NCI-H2081 treated with DMSO at 0.1 percent for 48 hours (cell line): ENCODE data around the gene VAPA.

ENCODE experiments used
- DNase-seq: peaks from one replicate; lab custom pipeline; 2025; lab: John Stamatoyannopoulos, UW

The VAPA gene

DNA sequence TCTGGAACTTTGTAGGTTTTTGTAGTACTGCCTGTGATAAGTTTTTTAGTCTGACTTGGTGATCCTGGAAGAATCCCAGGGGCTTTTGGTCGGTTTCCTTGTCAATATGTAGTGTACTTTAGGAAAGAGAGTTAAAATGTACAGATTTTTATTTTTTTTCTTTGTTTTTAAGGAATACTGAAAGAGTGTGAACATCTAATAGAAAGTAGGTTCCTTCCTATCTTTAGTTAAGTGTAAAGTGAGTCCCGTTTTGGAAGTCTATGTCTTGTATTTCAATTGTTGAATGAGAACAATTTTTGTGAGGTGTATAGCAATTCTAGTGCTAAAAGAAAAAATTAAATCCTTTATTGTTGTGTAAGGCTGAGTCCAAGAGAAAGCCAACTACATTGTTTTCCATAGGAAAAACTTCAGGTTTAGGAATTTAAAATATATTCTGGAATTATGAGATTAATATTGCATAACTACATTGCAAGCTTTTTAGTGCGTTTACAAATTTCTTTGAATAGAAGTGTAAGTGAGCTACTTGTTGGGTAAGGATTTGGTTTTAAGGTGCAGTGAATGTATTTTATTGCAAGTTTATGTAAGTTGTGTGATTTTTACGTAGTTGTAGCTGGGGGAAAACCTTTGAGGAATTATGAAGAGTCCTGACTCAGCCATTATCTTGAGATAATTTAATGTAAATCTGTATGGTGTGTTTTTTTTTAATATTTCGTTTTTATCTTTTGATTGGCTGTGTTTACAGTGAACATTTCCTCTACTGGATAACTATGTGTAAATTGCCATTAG, 1.7 kb downstream of the VAPA start:
- no peak for DNase-seq

GRCh38 chr18:9916077-9916639, 2.3 kb downstream of the VAPA start:
- DNase-seq: no peak

- no peak for DNase-seq
Measured at GRCh38 chr18:9916808-9917207, 3.0 kb downstream of the VAPA start.

DNA sequence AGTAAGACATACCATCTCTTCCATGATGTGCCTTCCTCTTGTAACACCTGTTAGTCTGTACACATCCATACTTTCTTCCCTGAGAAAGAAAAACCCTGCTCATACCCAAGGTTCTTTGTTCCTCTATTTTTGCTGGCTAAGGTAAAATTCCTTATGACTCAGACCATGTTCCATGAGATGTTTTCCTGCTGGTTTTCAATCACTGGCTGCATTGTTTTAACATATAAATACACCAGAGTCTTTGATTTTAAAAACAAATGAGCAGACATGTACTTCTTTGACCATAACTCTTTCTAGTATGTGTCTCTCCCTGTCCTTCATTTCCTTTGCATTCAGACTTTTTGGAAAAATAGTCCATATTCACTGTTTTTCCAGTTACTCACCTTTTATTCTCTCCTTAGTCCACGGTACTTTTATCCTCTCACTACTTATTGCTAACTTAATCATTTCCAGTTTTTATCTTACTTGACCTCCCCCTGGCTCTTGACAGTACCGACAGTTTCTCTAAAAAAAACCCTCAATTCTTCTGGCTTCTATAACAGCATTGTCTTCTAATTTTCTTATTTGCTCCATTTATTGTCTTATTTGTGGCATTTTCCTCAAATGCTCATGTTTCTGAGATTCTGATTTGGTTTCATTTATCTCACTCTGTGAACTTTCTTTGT, 4.3 kb downstream of the VAPA start:
- DNase-seq: no peak

GRCh38 chr18:9919564-9920232, 5.9 kb downstream of the VAPA start:
- no peak for DNase-seq

DNA sequence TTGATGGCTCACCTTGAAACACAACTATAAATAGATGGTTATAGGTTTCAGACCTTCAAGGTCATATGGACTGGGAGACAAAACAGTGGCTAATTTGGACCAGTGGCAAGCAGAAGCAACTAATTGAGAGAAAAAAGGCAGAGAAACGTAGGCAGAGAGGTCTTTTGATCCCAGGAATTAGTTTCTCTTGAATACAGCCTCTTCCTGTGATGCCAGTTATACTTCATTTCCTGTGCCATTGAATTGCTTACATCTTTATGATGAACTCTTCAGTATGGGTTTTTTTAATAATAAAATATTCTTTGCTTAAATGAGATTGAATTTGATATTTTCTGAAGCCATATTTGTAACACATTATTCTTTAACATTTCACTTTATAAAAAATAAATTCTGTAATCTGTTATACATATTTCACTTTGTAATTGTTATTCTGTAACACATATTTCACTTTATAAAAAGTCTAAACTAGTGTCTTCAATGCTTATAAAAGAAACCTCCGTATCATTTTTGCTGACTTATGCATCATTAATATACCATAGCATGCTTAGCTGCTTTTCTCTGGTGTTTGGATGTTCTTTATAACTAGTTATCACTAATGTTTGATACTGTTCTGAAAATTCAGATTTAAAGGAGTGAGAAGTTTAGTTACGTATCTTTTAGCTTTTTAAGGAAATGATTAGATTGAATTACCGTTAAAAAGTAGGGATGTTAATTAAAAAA, 8.9 kb downstream of the VAPA start:
- no peak for DNase-seq

DNA sequence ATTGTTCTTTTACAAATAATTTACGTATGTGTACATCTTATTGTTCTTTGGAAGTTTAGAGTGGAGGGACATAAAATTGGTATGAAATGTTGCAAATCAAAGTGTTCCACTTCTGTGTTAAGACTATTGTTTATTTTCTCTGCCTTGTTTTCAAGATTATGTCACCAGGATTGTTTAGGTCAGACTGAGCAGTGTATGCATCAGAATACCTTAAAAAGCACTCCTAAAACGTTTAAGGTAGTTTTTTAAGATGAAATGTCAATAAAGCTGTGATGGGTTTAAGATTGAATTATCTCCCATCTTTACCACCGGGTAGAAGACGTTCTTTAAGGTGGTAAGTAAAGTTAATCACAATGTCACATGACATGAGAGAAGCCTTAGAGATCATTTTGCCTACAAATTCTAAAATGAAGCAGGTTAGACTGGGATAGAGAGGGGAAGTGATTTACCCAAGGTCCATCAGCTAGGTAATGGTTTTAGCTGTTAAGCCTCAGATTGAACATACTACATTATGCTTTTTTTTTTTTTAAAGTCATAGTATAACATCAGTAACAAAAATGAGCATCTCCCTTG, 10.6 kb downstream of the VAPA start:
- no peak for DNase-seq

- no peak for DNase-seq
Measured at GRCh38 chr18:9925369-9925768, 11.6 kb downstream of the VAPA start.

DNA sequence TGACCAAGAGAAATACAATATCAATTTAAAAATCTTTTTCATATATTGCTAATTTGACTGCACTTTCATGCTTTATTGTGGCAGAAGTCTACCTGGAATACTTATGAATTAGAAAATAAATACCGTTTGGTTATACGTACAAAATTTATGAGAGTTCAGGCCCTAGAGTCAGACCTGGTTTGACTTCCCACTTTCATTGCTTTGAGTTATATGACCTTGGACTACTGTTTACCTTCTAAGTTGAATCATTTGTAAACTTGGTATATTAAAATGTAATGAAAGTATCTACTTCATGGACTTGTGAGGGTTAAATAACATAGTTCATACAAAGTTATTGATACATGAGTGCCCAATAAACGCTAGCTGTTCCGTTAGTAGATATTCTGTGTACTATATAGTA, 12.0 kb downstream of the VAPA start:
- no peak for DNase-seq

DNA sequence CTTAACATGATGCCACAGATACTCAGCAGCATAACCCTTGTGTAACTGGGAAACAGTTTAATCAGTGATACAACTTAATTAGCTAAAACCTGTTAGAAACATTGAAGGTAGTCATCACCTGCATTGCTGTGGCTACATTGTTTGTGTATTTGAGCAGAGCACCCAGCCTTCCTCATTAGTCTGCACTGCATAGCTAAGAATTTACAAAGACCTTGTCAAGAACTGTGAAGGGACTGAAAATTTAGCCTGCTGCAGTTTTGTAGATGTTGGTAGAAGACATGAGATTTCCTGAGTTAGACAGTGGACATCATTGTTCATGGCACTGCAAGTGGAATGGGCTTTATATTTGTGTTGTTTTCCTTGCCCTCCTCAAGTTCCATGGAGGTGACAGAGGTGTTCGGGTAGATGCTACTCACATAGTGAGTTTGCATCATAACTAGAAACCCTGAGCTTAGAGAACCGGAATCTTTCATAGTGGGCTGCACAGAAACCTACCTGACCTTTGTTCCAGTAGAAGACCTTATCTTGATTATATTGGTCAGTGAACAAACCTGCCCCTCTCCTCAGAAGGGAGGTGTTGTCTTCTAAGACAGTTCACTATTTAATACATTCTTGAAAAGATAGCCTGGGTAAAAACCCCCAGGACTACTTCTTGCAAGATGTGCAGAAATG, 12.5 kb downstream of the VAPA start:
- no peak for DNase-seq

DNA sequence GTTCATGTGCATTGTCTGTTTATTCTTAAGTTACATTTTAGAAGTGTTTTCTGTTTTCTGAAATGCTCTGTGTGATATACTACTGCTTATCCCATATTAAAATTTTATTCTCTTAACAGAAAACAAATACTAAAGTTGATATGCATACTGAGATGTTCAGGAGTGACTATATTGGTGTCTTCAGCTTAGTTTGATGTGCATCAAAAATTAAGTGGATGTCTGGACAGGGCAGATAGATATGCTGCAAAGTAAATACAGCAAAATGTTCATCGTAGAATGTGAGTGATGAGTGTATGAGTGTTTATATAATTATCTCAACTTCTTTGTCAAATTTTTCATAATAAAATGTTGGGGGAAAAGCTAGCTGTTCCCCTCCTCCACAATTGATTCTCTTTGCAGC, 13.2 kb downstream of the VAPA start:
- DNase-seq: no peak

DNA sequence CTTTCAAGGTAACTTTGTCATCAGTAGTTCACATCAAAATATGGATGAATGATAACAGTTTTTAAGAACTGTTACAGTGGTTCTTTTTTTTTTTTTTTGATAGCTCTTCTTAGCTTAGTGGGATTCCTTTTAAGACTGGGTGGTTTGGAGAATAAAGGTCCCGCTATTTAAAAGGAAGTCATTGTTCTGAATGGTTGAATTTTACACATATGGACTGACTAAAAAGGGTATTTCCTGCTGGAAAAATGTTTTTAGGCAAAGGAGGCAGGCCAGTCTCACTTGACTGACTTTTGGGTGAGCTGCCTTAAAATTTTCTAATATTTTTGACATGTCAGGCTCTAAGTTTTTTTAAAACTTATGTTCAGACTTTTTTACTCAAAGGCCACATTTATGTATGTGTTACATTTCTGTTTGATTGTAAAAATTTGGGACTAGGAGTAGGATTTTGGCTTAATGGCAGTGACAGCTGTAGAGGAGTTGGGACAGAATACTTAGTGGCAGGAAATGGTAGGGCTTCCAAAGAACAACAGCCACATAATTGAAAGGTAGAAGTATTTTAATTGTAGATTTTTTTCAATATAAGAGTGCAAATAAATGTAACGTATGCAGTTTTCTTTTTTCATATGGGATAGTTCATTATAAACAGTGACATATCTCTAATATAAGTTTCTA, 13.7 kb downstream of the VAPA start:
- DNase-seq: no peak

DNA sequence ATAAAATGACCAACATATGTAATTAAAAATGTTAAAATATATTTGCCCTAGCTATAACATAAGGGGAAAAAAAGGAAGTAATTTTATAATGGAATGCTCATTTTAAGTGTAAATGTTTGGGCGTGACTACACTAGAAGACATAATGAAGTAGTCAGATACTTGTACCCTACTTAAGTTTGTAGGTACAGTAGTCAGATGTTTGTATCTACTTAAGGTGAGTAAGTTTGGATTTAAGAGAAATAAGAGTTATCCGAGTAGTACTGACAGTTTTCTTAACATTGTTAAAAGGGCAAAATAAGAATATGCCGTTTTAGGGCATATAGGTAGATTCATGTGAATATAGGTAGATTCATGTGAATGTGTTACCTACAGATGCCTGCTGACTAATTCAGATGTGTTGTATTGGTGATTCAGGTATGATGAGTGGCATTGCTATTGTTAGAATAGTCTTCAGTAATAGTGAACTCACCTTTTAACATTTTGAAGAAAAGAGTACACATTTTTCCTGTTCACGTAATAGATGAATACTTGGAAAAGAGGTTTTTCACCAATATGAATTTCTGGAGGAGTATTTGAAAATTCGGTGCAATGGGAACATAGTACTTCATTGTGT, 14.9 kb downstream of the VAPA start:
- DNase-seq: no peak

DNA sequence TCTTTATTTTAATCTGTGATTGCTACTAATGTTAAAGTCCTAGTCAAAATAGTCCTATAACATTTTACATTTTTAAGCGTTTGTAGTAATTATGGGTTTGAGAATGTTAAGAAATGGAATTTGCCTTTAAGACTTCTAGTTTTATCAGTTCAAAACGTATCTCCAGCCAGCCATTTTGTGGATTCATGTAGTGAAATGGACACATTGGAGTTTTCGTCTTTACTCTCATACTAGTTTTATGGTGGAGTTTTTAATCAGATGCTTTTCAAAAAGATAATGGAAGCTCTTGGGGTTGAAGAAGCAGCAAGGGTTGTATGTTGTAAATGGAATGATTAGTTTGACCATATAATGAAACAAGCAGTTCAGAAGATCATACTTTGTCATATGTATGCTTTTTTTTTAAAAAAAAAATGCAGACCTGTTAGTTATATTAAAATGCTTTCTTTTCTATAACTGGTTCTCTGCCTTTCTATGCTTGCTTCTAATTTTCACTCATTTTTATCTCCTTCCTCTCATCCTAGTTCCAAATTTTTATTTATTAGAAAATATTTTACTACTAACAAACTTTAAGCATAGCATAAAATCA, 16.6 kb downstream of the VAPA start:
- no peak for DNase-seq

DNA sequence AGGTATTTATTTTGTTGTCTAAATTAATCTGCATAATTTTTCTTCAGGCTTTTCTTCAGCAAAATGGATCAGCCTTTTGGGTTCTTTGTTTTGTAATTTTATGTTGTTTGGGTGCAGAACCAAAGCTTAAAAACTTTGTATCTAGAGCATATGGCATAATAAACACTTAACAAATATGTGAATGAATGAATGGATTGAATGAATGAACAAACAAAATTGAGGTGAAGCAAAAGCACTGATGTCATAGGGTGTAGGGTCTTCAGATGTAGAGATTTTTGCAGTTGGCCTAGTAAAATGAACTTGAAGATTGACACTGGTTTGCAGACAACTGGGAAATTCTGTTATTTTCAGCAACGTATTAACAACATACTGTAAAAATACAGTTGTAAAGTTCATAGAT, 17.3 kb downstream of the VAPA start:
- no peak for DNase-seq

- DNase-seq: no peak
Measured at GRCh38 chr18:9931678-9932077, 17.9 kb downstream of the VAPA start.

DNA sequence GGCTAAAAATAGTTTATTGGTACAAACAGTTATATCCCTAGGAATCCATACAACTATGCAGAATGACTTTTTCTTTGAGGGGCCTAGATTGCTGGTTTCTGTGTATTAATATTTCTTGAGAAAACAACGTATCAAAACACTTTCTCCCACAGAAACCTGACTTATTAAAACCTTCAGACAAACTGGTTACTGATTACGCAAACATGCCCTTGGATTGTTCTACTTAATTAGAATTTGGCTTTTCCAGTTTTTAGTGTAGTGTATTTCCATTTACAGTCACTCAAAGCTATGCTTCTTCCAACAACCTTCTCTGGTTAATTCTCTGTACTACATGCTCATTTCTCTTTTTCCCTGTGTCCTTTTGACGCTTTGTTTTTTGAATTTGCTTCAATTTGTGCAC, 20.0 kb downstream of the VAPA start:
- no peak for DNase-seq

GRCh38 chr18:9934274-9934673, 20.5 kb downstream of the VAPA start:
- DNase-seq: no peak

DNA sequence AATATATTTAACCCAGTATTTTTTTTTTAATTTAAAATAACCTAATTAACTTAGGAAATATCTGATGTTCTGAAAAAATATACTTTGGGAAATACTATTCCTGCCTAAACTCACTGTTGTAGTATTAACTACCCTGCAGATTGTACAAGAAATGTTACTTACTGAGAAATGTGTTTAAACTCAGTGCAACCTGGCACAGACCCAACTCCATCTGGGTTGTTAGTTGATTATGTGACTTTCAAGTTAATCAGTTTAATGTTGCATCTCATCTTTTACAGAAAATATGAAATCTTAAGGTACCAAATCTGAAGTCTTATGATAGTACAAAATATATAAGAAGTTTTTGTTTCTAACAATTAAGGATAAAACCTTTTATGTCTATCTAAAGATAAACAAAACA, 27.3 kb downstream of the VAPA start:
- no peak for DNase-seq

- no peak for DNase-seq
Measured at GRCh38 chr18:9941660-9942059, 27.8 kb downstream of the VAPA start.
